ENCODE measurements around the gene NEK10.

NEK10 gene

GRCh38 chr3:27354588-27355203 is 14.5 kb downstream of the NEK10 start:
- H2AFZ ChIP-seq (ENCODE audit: low read length): no peak overlapping the region
- no peaks in the 10 kb centered on the region for H3K9me3 ChIP-seq (ENCODE audit: low read length)
- H3K4me3 ChIP-seq (ENCODE audit: low read depth, low read length, poor library complexity, severe bottlenecking): no peak overlapping the region
- peaks cover 20% of the 10 kb centered on the region for H3K4me1 ChIP-seq (ENCODE audit: insufficient read depth, low read length, severe bottlenecking)
- H3K4me2 ChIP-seq (ENCODE audit: low read length): no peak overlapping the region
- H3K9ac ChIP-seq (ENCODE audit: low read length): no peak overlapping the region
- no peaks in the 10 kb centered on the region for H4K20me1 ChIP-seq (ENCODE audit: insufficient read depth, low read length)
- no peaks in the 10 kb centered on the region for H3K9me2 ChIP-seq (ENCODE audit: low read depth, low read length)
- no peaks in the 10 kb centered on the region for H3F3A ChIP-seq (ENCODE audit: insufficient read depth, low read length)
- no peaks in the 10 kb centered on the region for H3K36me3 ChIP-seq (ENCODE audit: insufficient read depth, low read length)
- H3K27ac ChIP-seq (ENCODE audit: low read depth, low read length, poor library complexity, severe bottlenecking): no peak overlapping the region
- no peaks in the 10 kb centered on the region for H3K79me2 ChIP-seq (ENCODE audit: insufficient read depth, low read length)
- no peak for TF ChIP-seq EZH2 (IDR thresholded peaks at IDR 0.05; ENCODE audit: borderline replicate concordance, low read length)
- TF ChIP-seq, protein P1, sequence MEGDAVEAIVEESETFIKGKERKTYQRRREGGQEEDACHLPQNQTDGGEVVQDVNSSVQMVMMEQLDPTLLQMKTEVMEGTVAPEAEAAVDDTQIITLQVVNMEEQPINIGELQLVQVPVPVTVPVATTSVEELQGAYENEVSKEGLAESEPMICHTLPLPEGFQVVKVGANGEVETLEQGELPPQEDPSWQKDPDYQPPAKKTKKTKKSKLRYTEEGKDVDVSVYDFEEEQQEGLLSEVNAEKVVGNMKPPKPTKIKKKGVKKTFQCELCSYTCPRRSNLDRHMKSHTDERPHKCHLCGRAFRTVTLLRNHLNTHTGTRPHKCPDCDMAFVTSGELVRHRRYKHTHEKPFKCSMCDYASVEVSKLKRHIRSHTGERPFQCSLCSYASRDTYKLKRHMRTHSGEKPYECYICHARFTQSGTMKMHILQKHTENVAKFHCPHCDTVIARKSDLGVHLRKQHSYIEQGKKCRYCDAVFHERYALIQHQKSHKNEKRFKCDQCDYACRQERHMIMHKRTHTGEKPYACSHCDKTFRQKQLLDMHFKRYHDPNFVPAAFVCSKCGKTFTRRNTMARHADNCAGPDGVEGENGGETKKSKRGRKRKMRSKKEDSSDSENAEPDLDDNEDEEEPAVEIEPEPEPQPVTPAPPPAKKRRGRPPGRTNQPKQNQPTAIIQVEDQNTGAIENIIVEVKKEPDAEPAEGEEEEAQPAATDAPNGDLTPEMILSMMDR (IDR thresholded peaks at IDR 0.05; ENCODE audit: low read length): no peak
- no peaks in the 10 kb centered on the region for H3K27me3 ChIP-seq (ENCODE audit: insufficient read depth, low read length)

DNA sequence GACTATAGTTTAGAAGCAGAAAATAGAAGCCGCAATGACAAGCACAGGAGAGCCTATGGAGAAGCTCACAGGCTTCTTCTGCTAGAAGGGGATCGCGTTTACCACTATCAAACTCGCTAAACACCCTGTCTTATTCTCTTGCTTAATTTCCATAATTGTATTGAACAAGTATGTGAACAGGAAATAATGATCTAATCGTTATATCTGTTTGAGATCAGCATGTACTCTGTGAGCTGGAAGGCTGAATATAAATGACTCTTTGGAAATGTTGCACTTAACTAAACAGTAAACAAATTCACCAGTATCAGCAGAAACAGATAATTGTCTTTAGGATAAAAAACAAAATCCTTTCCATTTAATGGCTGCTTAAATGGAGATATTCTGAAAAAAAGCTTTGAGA is 15.0 kb downstream of the NEK10 start:
- Histone ChIP-seq H2AFZ (ENCODE audit: low read length) (no peak overlapping the region), H4K20me1 (ENCODE audit: insufficient read depth, low read length) (no peaks in the 10 kb centered on the region), H3K9me2 (ENCODE audit: low read depth, low read length) (no peaks in the 10 kb centered on the region), H3K4me2 (ENCODE audit: low read length) (no peak overlapping the region), H3K9ac (ENCODE audit: low read length) (no peak overlapping the region), H3K36me3 (ENCODE audit: insufficient read depth, low read length) (no peaks in the 10 kb centered on the region), H3K9me3 (ENCODE audit: low read length) (no peaks in the 10 kb centered on the region), H3F3A (ENCODE audit: insufficient read depth, low read length) (no peaks in the 10 kb centered on the region), H3K4me3 (ENCODE audit: low read depth, low read length, poor library complexity, severe bottlenecking) (no peak overlapping the region), H3K79me2 (ENCODE audit: insufficient read depth, low read length) (no peaks in the 10 kb centered on the region), H3K27me3 (ENCODE audit: insufficient read depth, low read length) (no peaks in the 10 kb centered on the region), H3K27ac (ENCODE audit: low read depth, low read length, poor library complexity, severe bottlenecking) (no peak overlapping the region), H3K4me1 (ENCODE audit: insufficient read depth, low read length, severe bottlenecking) (peaks cover 14% of the 10 kb centered on the region)
- TF ChIP-seq, protein P1 (IDR thresholded peaks at IDR 0.05; ENCODE audit: low read length): no peak
- no peak for TF ChIP-seq EZH2 (IDR thresholded peaks at IDR 0.05; ENCODE audit: borderline replicate concordance, low read length)

- H3K27me3 ChIP-seq (ENCODE audit: insufficient read depth, low read length): no peaks in the 10 kb centered on the region
- no peak overlapping the region for H3K4me2 ChIP-seq (ENCODE audit: low read length)
- H2AFZ ChIP-seq (ENCODE audit: low read length): no peak overlapping the region
- no peaks in the 10 kb centered on the region for H4K20me1 ChIP-seq (ENCODE audit: insufficient read depth, low read length)
- peaks cover 5% of the 10 kb centered on the region for H3K4me1 ChIP-seq (ENCODE audit: insufficient read depth, low read length, severe bottlenecking)
- no peak overlapping the region for H3K4me3 ChIP-seq (ENCODE audit: low read depth, low read length, poor library complexity, severe bottlenecking)
- H3K9ac ChIP-seq (ENCODE audit: low read length): no peak overlapping the region
- H3K9me2 ChIP-seq (ENCODE audit: low read depth, low read length): no peaks in the 10 kb centered on the region
- no peaks in the 10 kb centered on the region for H3F3A ChIP-seq (ENCODE audit: insufficient read depth, low read length)
- H3K9me3 ChIP-seq (ENCODE audit: low read length): no peaks in the 10 kb centered on the region
- no peak overlapping the region for H3K27ac ChIP-seq (ENCODE audit: low read depth, low read length, poor library complexity, severe bottlenecking)
- no peaks in the 10 kb centered on the region for H3K79me2 ChIP-seq (ENCODE audit: insufficient read depth, low read length)
- no peaks in the 10 kb centered on the region for H3K36me3 ChIP-seq (ENCODE audit: insufficient read depth, low read length)
- TF ChIP-seq, protein P1 (IDR thresholded peaks at IDR 0.05; ENCODE audit: low read length): no peak
Observed at GRCh38 chr3:27353221-27353620, 16.0 kb downstream of the NEK10 start.
